ENCODE measurements around the gene LMTK3. TPM values are rescaled to one million over a fixed set of nuclear protein-coding genes. Genes with fewer than 3 reads are reported as not detected.

Gene LMTK3
- total and polyA plus RNA-seq, 2 of the 4 experiments (the other 2 are of a cell fraction), result 0.18 to 0.87 TPM

DNA sequence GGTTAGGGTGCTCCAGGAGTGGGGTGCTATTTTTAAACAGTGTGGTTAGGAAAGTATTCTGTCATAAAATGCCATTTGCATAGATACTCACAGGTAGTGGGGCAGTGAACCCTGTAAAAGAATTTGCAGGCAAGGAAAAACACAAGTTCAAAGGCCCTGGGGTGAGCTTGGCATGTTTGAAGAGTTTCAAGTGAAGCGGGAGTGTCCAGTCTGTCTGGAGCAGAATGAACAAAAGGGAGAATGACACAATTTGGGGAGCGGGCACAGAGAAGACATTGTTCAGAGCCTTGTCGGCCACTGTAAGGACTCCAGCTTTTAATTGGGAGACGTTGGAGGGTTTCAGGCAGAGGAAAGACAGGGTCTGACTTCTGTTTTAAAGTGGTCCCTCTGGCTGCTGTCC is 63.1 kb downstream of the LMTK3 start:
- Histone ChIP-seq H2AK5ac (ENCODE audit: low read depth, low read length) (no peak overlapping the region), H3K56ac (ENCODE audit: extremely low read depth, insufficient read depth, low read length) (no peak overlapping the region), H2AK9ac (replicated peaks; ENCODE audit: low read depth, low read length, poor library complexity) (no peak overlapping the region), H3K14ac (replicated peaks; ENCODE audit: low read depth, low read length) (no peak overlapping the region), H2BK120ac (ENCODE audit: low read depth, low read length) (no peak overlapping the region), H3K36me3 (ENCODE audit: control insufficient read depth, insufficient read depth, low read length) (peaks cover 36% of the 10 kb centered on the region), H3K18ac (ENCODE audit: low read depth, low read length) (no peak overlapping the region), H3K27me3 (ENCODE audit: control insufficient read depth, insufficient read depth, low read length) (peaks cover 4% of the 10 kb centered on the region; the same call in 1 of the 2 replicates), H3K79me1 (ENCODE audit: low read depth in 1 of 2, low read length in 2 of 2) (peaks cover 7 to 29% of the 10 kb centered on the region in 2 experiments), H3K4ac (ENCODE audit: low read depth, low read length) (no peak overlapping the region), H4K20me1 (ENCODE audit: insufficient read depth, low read length) (no peaks in the 10 kb centered on the region), H2BK15ac (ENCODE audit: low read depth, low read length) (no peak overlapping the region), H4K8ac (ENCODE audit: low read depth in 2 of 2, low read length in 2 of 2) (no peak overlapping the region), H2BK5ac (ENCODE audit: low read depth, low read length, poor library complexity, severe bottlenecking) (no peak overlapping the region), H3K23ac (ENCODE audit: low read depth, low read length) (no peak overlapping the region), H4K5ac (ENCODE audit: low read depth, low read length) (no peak overlapping the region), H2BK20ac (ENCODE audit: low read depth, low read length) (no peak overlapping the region), H3K4me2 (ENCODE audit: low read depth, low read length) (no peak overlapping the region), H3K9me3 (ENCODE audit: control insufficient read depth, insufficient read depth, low read length) (no peaks in the 10 kb centered on the region), H2AFZ (replicated peaks; ENCODE audit: low read length, poor library complexity) (no peak overlapping the region), H3K4me1 (ENCODE audit: control insufficient read depth, insufficient read depth, low read length) (peaks cover 8% of the 10 kb centered on the region), H3K9me1 (ENCODE audit: insufficient read depth, low read length) (peaks cover 4% of the 10 kb centered on the region), H3K27ac (ENCODE audit: insufficient read depth, low read length) (no peak overlapping the region), H3K9ac (ENCODE audit: low read depth, low read length) (no peak overlapping the region), H4K91ac (ENCODE audit: insufficient read depth, low read depth, low read length) (no peak overlapping the region), H3K4me3 (ENCODE audit: insufficient read depth, low read depth, low read length) (no peak overlapping the region)
- dilution Hi-C loops (cut with HindIII; ENCODE audit: low sequenced_read_pairs, unreplicated experiment) (no loop called here), in situ Hi-C loops (cut with MboI; ENCODE audit: low sequenced_read_pairs) (no loop called here), intact Hi-C loops (cut with micrococcal nuclease) (no loop called here)
- DNase-seq (no peak), ATAC-seq (ENCODE audit: low read depth) (no peak)
- BruUV-seq (replicated peaks), result no TSS peak
- ChIA-PET CTCF (no interaction called here), POLR2A (ENCODE audit: unreplicated experiment) (no interaction called here)
- 100% methylated on average over 3 of the region's 4 CpGs; no CpG with 5 or more reads in 1 of the 2 experiments for WGBS, 2 experiments (ENCODE audit: extremely low coverage in 2 of 2, insufficient read length in 1 of 2)
- no peak for TF ChIP-seq MAZ (IDR thresholded peaks at IDR 0.05; ENCODE audit: borderline replicate concordance, low read depth, low read length)
- no peak for TF ChIP-seq SMC3 (IDR thresholded peaks at IDR 0.05; ENCODE audit: low read depth, low read length)
- TF ChIP-seq CEBPB (IDR thresholded peaks at IDR 0.05; ENCODE audit: low read depth, low read length), result no peak
- no peak for TF ChIP-seq RCOR1 (IDR thresholded peaks at IDR 0.05; ENCODE audit: insufficient replicate concordance, low read length)
- TF ChIP-seq MXI1 (IDR thresholded peaks at IDR 0.05; ENCODE audit: borderline replicate concordance, low read depth, low read length), result no peak
- no peak for TF ChIP-seq FOS (IDR thresholded peaks at IDR 0.05; ENCODE audit: low read depth, low read length)
- TF ChIP-seq RFX5 (IDR thresholded peaks at IDR 0.05; ENCODE audit: low read depth, low read length), result no peak

Measured in IMR-90 (cell line).